ENCODE measurements around the gene PHLPP2.
A peak's percentile ranks its signal among the peaks of the same experiment; 100 is the strongest.
"Not testable (repeated sequence)": the region's sequence is repeated elsewhere in the genome, so short reads cannot be mapped to it uniquely, and the experiment has no call there.

The PHLPP2 gene

GRCh38 chr16:71707199-71707598 is 17.3 kb downstream of the PHLPP2 start:
- H3K4me1 ChIP-seq: peaks cover 36% of the 10 kb centered on the region
- in situ Hi-C loops (cut with MboI; ENCODE audit: low sequenced_read_pairs): no loop called here
- peak; percentile 70 to 92 for DNase-seq (ENCODE audit: low spot score in 2 of 2)
- no peaks in the 10 kb centered on the region for H3K9me3 ChIP-seq
- H3K27me3 ChIP-seq (ENCODE audit: low read depth): no peaks in the 10 kb centered on the region
- no peak overlapping the region for H3K4me3 ChIP-seq
- H3K36me3 ChIP-seq (replicated peaks): no peaks in the 10 kb centered on the region; the same call in 1 of the 2 replicates

GRCh38 chr16:71706046-71706445 is 18.5 kb downstream of the PHLPP2 start:
- in situ Hi-C loops (cut with MboI; ENCODE audit: low sequenced_read_pairs): no loop called here
- Histone ChIP-seq H3K27me3 (ENCODE audit: low read depth) (no peaks in the 10 kb centered on the region), H3K36me3 (replicated peaks) (peaks cover 3% of the 10 kb centered on the region; the same call in 1 of the 2 replicates), H3K9me3 (no peaks in the 10 kb centered on the region), H3K4me1 (peaks cover 28% of the 10 kb centered on the region), H3K4me3 (no peak overlapping the region)
- DNase-seq (ENCODE audit: low spot score in 2 of 2): no peak

- Histone ChIP-seq H3K4me3 (no peak overlapping the region), H3K36me3 (replicated peaks) (peaks cover 5% of the 10 kb centered on the region; the same call in 1 of the 2 replicates), H3K4me1 (peaks cover 15% of the 10 kb centered on the region), H3K9me3 (no peaks in the 10 kb centered on the region), H3K27me3 (ENCODE audit: low read depth) (no peaks in the 10 kb centered on the region)
- no peak for DNase-seq (ENCODE audit: low spot score in 2 of 2)
- in situ Hi-C loops (cut with MboI; ENCODE audit: low sequenced_read_pairs): no loop called here
Observed at GRCh38 chr16:71703333-71703732, 21.2 kb downstream of the PHLPP2 start.

GRCh38 chr16:71700831-71701230 is 23.7 kb downstream of the PHLPP2 start:
- peaks cover 4% of the 10 kb centered on the region for H3K4me1 ChIP-seq
- in situ Hi-C loops (cut with MboI; ENCODE audit: low sequenced_read_pairs): no loop called here
- H3K27me3 ChIP-seq (ENCODE audit: low read depth): no peaks in the 10 kb centered on the region
- DNase-seq (ENCODE audit: low spot score in 2 of 2): no peak
- no peaks in the 10 kb centered on the region for H3K9me3 ChIP-seq
- no peak overlapping the region for H3K4me3 ChIP-seq
- peaks cover 7% of the 10 kb centered on the region; the same call in 1 of the 2 replicates for H3K36me3 ChIP-seq (replicated peaks)

GRCh38 chr16:71698491-71698890 is 26.0 kb downstream of the PHLPP2 start:
- no peak overlapping the region for H3K4me3 ChIP-seq
- H3K36me3 ChIP-seq (replicated peaks): peaks cover 7% of the 10 kb centered on the region; the same call in 1 of the 2 replicates
- DNase-seq (ENCODE audit: low spot score in 2 of 2): no peak
- no peaks in the 10 kb centered on the region for H3K4me1 ChIP-seq
- no peaks in the 10 kb centered on the region for H3K9me3 ChIP-seq
- in situ Hi-C loops (cut with MboI; ENCODE audit: low sequenced_read_pairs): no loop called here
- no peaks in the 10 kb centered on the region for H3K27me3 ChIP-seq (ENCODE audit: low read depth)

- Histone ChIP-seq H3K4me3 (no peak overlapping the region), H3K36me3 (replicated peaks) (peaks cover 19% of the 10 kb centered on the region), H3K4me1 (no peaks in the 10 kb centered on the region), H3K9me3 (no peaks in the 10 kb centered on the region), H3K27me3 (ENCODE audit: low read depth) (no peaks in the 10 kb centered on the region)
- DNase-seq (ENCODE audit: low spot score in 2 of 2): no peak
- in situ Hi-C loops (cut with MboI; ENCODE audit: low sequenced_read_pairs): no loop called here
Observed at GRCh38 chr16:71693164-71693563, 31.3 kb downstream of the PHLPP2 start.

- Histone ChIP-seq H3K4me3 (no peak overlapping the region), H3K36me3 (replicated peaks) (peaks cover 19% of the 10 kb centered on the region), H3K4me1 (no peaks in the 10 kb centered on the region), H3K9me3 (no peaks in the 10 kb centered on the region), H3K27me3 (ENCODE audit: low read depth) (no peaks in the 10 kb centered on the region)
- DNase-seq (ENCODE audit: low spot score in 2 of 2): no peak
- in situ Hi-C loops (cut with MboI; ENCODE audit: low sequenced_read_pairs): no loop called here
Observed at GRCh38 chr16:71689901-71690300, 34.6 kb downstream of the PHLPP2 start.

GRCh38 chr16:71687861-71688260 is 36.6 kb downstream of the PHLPP2 start:
- Histone ChIP-seq H3K4me1 (no peaks in the 10 kb centered on the region), H3K4me3 (no peak overlapping the region), H3K9me3 (no peaks in the 10 kb centered on the region), H3K36me3 (replicated peaks) (peaks cover 22% of the 10 kb centered on the region), H3K27me3 (ENCODE audit: low read depth) (no peaks in the 10 kb centered on the region)
- no peak for DNase-seq (ENCODE audit: low spot score in 2 of 2)
- in situ Hi-C loops (cut with MboI; ENCODE audit: low sequenced_read_pairs): no loop called here

GRCh38 chr16:71684280-71684679 is 40.2 kb downstream of the PHLPP2 start:
- in situ Hi-C loops (cut with MboI; ENCODE audit: low sequenced_read_pairs): not testable (repeated sequence)

GRCh38 chr16:71681360-71681759 is 43.1 kb downstream of the PHLPP2 start:
- Histone ChIP-seq H3K36me3 (replicated peaks) (peaks cover 23% of the 10 kb centered on the region), H3K9me3 (no peaks in the 10 kb centered on the region), H3K27me3 (ENCODE audit: low read depth) (no peaks in the 10 kb centered on the region), H3K4me3 (no peak overlapping the region), H3K4me1 (no peaks in the 10 kb centered on the region)
- no peak for DNase-seq (ENCODE audit: low spot score in 2 of 2)
- in situ Hi-C loops (cut with MboI; ENCODE audit: low sequenced_read_pairs): no loop called here

More at GRCh38 chr16:71684280-71684679, 40.2 kb downstream of the PHLPP2 start:
- not testable (repeated sequence) for DNase-seq (ENCODE audit: low spot score in 2 of 2); H3K27me3 ChIP-seq (ENCODE audit: low read depth); H3K9me3 ChIP-seq; H3K4me3 ChIP-seq; H3K4me1 ChIP-seq
- H3K36me3 ChIP-seq (replicated peaks): peaks cover 19% of the 10 kb centered on the region

- in situ Hi-C loops (cut with MboI; ENCODE audit: low sequenced_read_pairs): no loop called here
- no peaks in the 10 kb centered on the region for H3K4me1 ChIP-seq
- peaks cover 31% of the 10 kb centered on the region for H3K36me3 ChIP-seq (replicated peaks)
- DNase-seq (ENCODE audit: low spot score in 2 of 2): no peak
- H3K9me3 ChIP-seq: no peaks in the 10 kb centered on the region
- no peak overlapping the region for H3K4me3 ChIP-seq
- H3K27me3 ChIP-seq (ENCODE audit: low read depth): no peaks in the 10 kb centered on the region
Observed at GRCh38 chr16:71676236-71676635, 48.3 kb downstream of the PHLPP2 start.

- H3K9me3 ChIP-seq: no peaks in the 10 kb centered on the region
- H3K27me3 ChIP-seq (ENCODE audit: low read depth): no peaks in the 10 kb centered on the region
- H3K4me1 ChIP-seq: no peaks in the 10 kb centered on the region
- DNase-seq (ENCODE audit: low spot score in 2 of 2): no peak
- H3K4me3 ChIP-seq: no peak overlapping the region
- in situ Hi-C loops (cut with MboI; ENCODE audit: low sequenced_read_pairs): no loop called here
- H3K36me3 ChIP-seq (replicated peaks): peaks cover 32% of the 10 kb centered on the region
Observed at GRCh38 chr16:71675380-71675779, 49.1 kb downstream of the PHLPP2 start.

GRCh38 chr16:71674229-71674628 is 50.3 kb downstream of the PHLPP2 start:
- H3K36me3 ChIP-seq (replicated peaks): peaks cover 34% of the 10 kb centered on the region
- H3K9me3 ChIP-seq: no peaks in the 10 kb centered on the region
- no peak for DNase-seq (ENCODE audit: low spot score in 2 of 2)
- no peaks in the 10 kb centered on the region for H3K27me3 ChIP-seq (ENCODE audit: low read depth)
- in situ Hi-C loops (cut with MboI; ENCODE audit: low sequenced_read_pairs): no loop called here
- H3K4me1 ChIP-seq: no peaks in the 10 kb centered on the region
- no peak overlapping the region for H3K4me3 ChIP-seq

- in situ Hi-C loops (cut with MboI; ENCODE audit: low sequenced_read_pairs): no loop called here
- H3K9me3 ChIP-seq: no peaks in the 10 kb centered on the region
- DNase-seq (ENCODE audit: low spot score in 2 of 2): no peak
- no peak overlapping the region for H3K4me3 ChIP-seq
- peaks cover 35% of the 10 kb centered on the region for H3K36me3 ChIP-seq (replicated peaks)
- H3K4me1 ChIP-seq: no peaks in the 10 kb centered on the region
- H3K27me3 ChIP-seq (ENCODE audit: low read depth): no peaks in the 10 kb centered on the region
Observed at GRCh38 chr16:71673582-71673973, 50.9 kb downstream of the PHLPP2 start.

Measured in HAP-1 (cell line).